ENCODE measurements around the gene SH3TC2.

SH3TC2 gene

DNA sequence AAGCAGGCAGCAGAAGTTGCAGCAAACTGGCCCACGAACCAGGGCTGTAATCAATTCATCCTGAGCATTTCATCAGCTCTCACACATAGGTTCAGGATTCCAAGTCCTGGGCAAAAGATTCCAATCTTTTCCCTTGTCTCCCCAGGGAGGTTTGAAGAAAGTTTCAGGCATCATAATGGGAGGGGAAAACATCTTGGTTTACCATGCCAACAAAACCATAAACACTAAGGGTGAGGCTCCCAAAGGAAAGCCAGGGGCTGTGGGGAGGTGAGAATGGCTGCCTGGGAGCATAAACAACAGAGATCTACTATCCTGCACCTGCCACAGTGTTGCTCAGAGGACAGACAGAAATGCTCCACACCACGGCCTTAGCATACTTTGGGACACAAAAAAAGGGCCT lies 94.6 kb downstream of the SH3TC2 start:
- no peaks in the 10 kb centered on the region for H3K9me3 ChIP-seq (ENCODE audit: control insufficient read depth in 1 of 2, low read length in 2 of 2)
- no peak overlapping the region for H3K4me3 ChIP-seq (ENCODE audit: low read depth in 1 of 2, low read length in 2 of 2)
- H3K9ac ChIP-seq (ENCODE audit: low read depth in 1 of 2, low read length in 2 of 2): no peak overlapping the region
- no peak overlapping the region for H3K27ac ChIP-seq (ENCODE audit: low read depth, low read length)
- no peaks in the 10 kb centered on the region for H3K36me3 ChIP-seq (ENCODE audit: control insufficient read depth in 1 of 2, insufficient read depth in 2 of 2, low read length in 2 of 2)
- no peaks in the 10 kb centered on the region for H3K27me3 ChIP-seq (ENCODE audit: control insufficient read depth in 1 of 2, insufficient read depth in 2 of 2, low read length in 2 of 2)
- no peaks in the 10 kb centered on the region for H3K4me1 ChIP-seq (ENCODE audit: control insufficient read depth in 1 of 2, insufficient read depth in 2 of 2, low read length in 2 of 2)

DNA sequence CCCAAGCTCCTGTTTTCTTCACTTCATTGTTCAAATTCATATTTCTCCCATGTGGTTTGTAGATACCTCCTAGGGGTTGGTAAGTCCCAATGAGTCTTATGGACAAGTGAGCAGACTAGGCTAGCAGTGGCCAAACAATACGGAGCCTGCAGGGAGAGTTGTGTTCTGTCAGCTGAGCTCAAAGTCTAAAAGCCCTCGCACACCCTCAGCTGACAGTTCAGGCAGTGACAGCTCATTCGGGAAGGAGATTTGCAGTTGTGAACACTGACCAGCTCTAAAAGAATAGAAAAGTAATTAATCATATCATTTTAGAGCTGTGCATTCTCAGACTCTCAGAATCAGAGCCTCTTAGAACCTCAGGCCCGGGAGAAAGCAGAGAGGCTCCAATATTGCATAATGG lies 95.1 kb downstream of the SH3TC2 start:
- Histone ChIP-seq H3K9me3 (ENCODE audit: control insufficient read depth in 1 of 2, low read length in 2 of 2) (no peaks in the 10 kb centered on the region), H3K4me3 (ENCODE audit: low read depth in 1 of 2, low read length in 2 of 2) (no peak overlapping the region), H3K36me3 (ENCODE audit: control insufficient read depth in 1 of 2, insufficient read depth in 2 of 2, low read length in 2 of 2) (no peaks in the 10 kb centered on the region), H3K4me1 (ENCODE audit: control insufficient read depth in 1 of 2, insufficient read depth in 2 of 2, low read length in 2 of 2) (no peaks in the 10 kb centered on the region), H3K27ac (ENCODE audit: low read depth, low read length) (no peak overlapping the region), H3K27me3 (ENCODE audit: control insufficient read depth in 1 of 2, insufficient read depth in 2 of 2, low read length in 2 of 2) (no peaks in the 10 kb centered on the region), H3K9ac (ENCODE audit: low read depth in 1 of 2, low read length in 2 of 2) (no peak overlapping the region)

DNA sequence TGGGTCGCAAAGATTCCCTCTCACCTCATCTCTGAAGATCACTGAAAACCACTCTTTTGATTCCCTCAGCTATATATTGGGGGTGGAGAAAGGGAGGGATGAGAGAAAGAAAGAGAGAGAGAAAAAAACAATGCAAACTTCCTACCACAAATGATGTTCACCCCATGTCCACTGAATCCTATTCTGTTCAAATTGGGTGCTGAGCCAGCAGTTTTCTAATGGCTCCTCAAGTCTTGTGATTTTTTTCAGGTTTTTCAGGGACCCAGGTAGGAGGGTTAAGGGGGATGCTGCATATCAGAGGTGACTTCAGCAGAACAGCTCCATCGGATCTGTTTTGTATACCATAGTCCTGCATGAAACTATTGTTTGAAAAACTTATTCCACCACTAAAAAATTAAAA lies 95.9 kb downstream of the SH3TC2 start:
- Histone ChIP-seq H3K27ac (ENCODE audit: low read depth, low read length) (no peak overlapping the region), H3K4me1 (ENCODE audit: control insufficient read depth in 1 of 2, insufficient read depth in 2 of 2, low read length in 2 of 2) (no peaks in the 10 kb centered on the region)

DNA sequence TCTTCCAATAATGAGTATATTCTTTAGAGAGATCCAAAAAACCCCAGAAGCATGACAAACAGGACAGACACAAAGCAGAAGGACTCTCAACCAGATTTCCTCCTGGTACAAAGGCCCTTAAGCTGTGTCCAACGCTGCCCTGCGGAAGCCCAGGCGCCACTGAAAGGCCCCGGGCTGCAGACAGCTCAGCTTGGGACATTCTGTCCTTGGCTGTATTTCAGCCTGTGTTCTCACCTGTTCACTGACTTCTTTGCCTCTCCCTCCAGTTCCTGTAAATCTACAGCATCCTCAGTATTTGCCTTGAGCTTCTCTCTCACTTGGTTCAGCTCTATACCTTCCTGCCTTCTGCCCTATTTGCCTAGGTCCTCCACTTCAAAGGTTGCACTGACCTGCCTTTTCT lies 96.5 kb downstream of the SH3TC2 start:
- Histone ChIP-seq H3K36me3 (ENCODE audit: control insufficient read depth in 1 of 2, insufficient read depth in 2 of 2, low read length in 2 of 2) (no peaks in the 10 kb centered on the region), H3K4me3 (ENCODE audit: low read depth in 1 of 2, low read length in 2 of 2) (no peak overlapping the region), H3K9me3 (ENCODE audit: control insufficient read depth in 1 of 2, low read length in 2 of 2) (no peaks in the 10 kb centered on the region), H3K27me3 (ENCODE audit: control insufficient read depth in 1 of 2, insufficient read depth in 2 of 2, low read length in 2 of 2) (no peaks in the 10 kb centered on the region), H3K27ac (ENCODE audit: low read depth, low read length) (no peak overlapping the region), H3K9ac (ENCODE audit: low read depth in 1 of 2, low read length in 2 of 2) (no peak overlapping the region), H3K4me1 (ENCODE audit: control insufficient read depth in 1 of 2, insufficient read depth in 2 of 2, low read length in 2 of 2) (no peaks in the 10 kb centered on the region)

More for the DNA sequence above, 95.9 kb downstream of the SH3TC2 start:
- H3K27me3 ChIP-seq (ENCODE audit: control insufficient read depth in 1 of 2, insufficient read depth in 2 of 2, low read length in 2 of 2): no peaks in the 10 kb centered on the region
- H3K4me3 ChIP-seq (ENCODE audit: low read depth in 1 of 2, low read length in 2 of 2): no peak overlapping the region
- no peaks in the 10 kb centered on the region for H3K9me3 ChIP-seq (ENCODE audit: control insufficient read depth in 1 of 2, low read length in 2 of 2)
- no peaks in the 10 kb centered on the region for H3K36me3 ChIP-seq (ENCODE audit: control insufficient read depth in 1 of 2, insufficient read depth in 2 of 2, low read length in 2 of 2)
- no peak overlapping the region for H3K9ac ChIP-seq (ENCODE audit: low read depth in 1 of 2, low read length in 2 of 2)

DNA sequence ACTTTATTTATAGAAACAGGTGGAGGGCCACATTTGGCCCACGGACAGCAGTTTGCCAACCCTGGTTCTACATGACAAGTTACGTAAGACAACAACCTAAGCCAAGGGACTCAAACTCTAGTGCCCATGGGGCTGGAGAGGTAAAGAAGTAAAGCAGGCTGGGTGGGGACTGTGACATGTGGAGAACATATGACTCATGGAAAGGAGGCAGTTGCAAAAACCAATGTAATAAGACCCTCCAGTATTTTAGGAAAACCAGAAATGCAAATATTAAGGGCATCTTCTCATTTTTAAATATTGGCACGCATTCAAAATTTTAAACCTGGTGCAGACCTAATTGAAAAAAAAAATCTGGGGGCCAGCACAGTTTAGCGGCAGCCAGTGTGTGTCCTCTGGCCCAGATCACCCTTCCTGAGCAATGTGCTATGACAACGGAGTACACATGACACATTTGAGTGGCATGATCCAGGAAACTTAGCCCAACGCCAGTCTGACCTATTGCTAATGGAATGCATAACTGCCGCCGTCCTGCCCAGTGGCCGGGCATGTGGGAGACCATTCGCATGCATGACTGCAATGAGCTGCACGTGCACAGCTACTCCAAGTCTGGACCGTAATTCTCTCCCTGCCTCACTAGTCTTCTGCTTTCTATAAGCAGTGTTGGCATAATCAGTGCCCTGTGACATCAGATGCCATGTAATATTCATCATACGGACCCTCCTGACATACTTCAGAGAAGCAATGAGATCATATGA lies 97.2 kb downstream of the SH3TC2 start:
- H3K9ac ChIP-seq (ENCODE audit: low read depth in 1 of 2, low read length in 2 of 2): no peak overlapping the region
- H3K36me3 ChIP-seq (ENCODE audit: control insufficient read depth in 1 of 2, insufficient read depth in 2 of 2, low read length in 2 of 2): no peaks in the 10 kb centered on the region
- H3K4me1 ChIP-seq (ENCODE audit: control insufficient read depth in 1 of 2, insufficient read depth in 2 of 2, low read length in 2 of 2): no peaks in the 10 kb centered on the region
- H3K27me3 ChIP-seq (ENCODE audit: control insufficient read depth in 1 of 2, insufficient read depth in 2 of 2, low read length in 2 of 2): no peaks in the 10 kb centered on the region
- H3K9me3 ChIP-seq (ENCODE audit: control insufficient read depth in 1 of 2, low read length in 2 of 2): no peaks in the 10 kb centered on the region
- H3K27ac ChIP-seq (ENCODE audit: low read depth, low read length): no peak overlapping the region
- H3K4me3 ChIP-seq (ENCODE audit: low read depth in 1 of 2, low read length in 2 of 2): no peak overlapping the region

DNA sequence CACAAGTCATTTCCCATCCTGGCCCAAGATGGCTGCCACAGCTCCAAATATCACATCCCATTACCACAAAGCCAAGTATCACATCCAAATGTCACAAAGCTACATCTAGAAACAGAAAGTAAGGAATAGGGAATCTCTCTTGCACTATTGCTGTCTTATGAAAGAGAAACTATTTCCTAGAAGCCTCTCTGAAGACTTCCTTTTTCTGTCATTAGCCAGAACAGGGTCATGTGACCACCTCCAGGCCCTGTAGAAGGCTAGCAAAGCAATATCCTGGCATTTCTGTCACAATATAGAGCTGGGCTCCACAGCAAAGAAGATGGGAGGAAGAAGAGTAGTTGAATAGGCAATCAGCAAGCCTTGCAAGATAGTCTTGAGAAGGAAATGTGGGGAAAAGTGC lies 99.2 kb downstream of the SH3TC2 start:
- H3K9me3 ChIP-seq (ENCODE audit: control insufficient read depth in 1 of 2, low read length in 2 of 2): no peaks in the 10 kb centered on the region
- no peaks in the 10 kb centered on the region for H3K36me3 ChIP-seq (ENCODE audit: control insufficient read depth in 1 of 2, insufficient read depth in 2 of 2, low read length in 2 of 2)
- no peaks in the 10 kb centered on the region for H3K27me3 ChIP-seq (ENCODE audit: control insufficient read depth in 1 of 2, insufficient read depth in 2 of 2, low read length in 2 of 2)
- H3K9ac ChIP-seq (ENCODE audit: low read depth in 1 of 2, low read length in 2 of 2): no peak overlapping the region
- H3K4me1 ChIP-seq (ENCODE audit: control insufficient read depth in 1 of 2, insufficient read depth in 2 of 2, low read length in 2 of 2): no peaks in the 10 kb centered on the region
- H3K27ac ChIP-seq (ENCODE audit: low read depth, low read length): no peak overlapping the region
- H3K4me3 ChIP-seq (ENCODE audit: low read depth in 1 of 2, low read length in 2 of 2): no peak overlapping the region

DNA sequence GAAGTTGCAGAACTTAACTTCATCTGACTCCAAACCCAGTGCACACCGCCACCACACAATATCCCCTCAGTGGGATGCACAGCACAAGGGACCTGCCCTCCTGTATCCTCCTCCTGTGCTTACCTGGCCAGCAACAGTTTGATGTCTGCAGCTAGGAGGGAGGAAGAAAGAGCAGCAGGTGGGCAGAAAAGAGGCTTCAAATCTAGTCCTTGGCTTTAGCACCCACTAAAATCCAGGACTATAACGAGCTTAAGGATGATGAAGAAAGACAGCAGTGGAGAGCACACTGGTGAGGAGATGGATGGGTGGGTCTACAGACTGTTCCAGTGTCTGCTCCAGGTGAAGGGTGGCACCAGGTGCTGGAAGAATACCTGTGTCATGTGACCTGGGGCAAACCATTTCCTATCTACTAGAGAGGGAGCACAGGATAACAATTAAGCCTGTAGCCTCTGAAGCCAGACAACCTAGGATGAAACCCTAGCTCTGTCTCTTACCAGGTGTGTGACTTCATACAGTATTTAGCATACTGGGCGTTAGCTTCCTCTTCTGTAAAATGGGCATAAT lies 100.0 kb downstream of the SH3TC2 start:
- Histone ChIP-seq H3K36me3 (ENCODE audit: control insufficient read depth in 1 of 2, insufficient read depth in 2 of 2, low read length in 2 of 2) (no peaks in the 10 kb centered on the region), H3K4me3 (ENCODE audit: low read depth in 1 of 2, low read length in 2 of 2) (no peak overlapping the region), H3K4me1 (ENCODE audit: control insufficient read depth in 1 of 2, insufficient read depth in 2 of 2, low read length in 2 of 2) (no peaks in the 10 kb centered on the region), H3K9ac (ENCODE audit: low read depth in 1 of 2, low read length in 2 of 2) (no peak overlapping the region), H3K27ac (ENCODE audit: low read depth, low read length) (no peak overlapping the region), H3K27me3 (ENCODE audit: control insufficient read depth in 1 of 2, insufficient read depth in 2 of 2, low read length in 2 of 2) (no peaks in the 10 kb centered on the region), H3K9me3 (ENCODE audit: control insufficient read depth in 1 of 2, low read length in 2 of 2) (no peaks in the 10 kb centered on the region)

DNA sequence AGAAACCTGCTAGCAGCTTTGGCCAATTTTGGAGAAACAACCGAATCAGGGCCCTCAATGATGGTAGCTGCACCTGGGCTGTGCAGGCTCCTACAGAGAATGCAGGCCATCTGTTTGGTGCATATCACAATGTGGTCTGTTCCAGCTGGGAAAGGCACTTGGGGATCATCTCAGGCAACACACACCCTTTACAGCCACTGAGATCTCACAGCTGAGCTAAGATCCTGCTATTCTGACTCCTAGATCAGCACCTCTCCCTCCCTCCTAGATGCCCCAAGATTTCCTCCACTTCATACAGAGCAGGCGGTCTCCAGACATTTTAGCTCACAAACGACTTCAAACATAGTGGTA lies 100.7 kb downstream of the SH3TC2 start:
- no peaks in the 10 kb centered on the region for H3K9me3 ChIP-seq (ENCODE audit: control insufficient read depth in 1 of 2, low read length in 2 of 2)
- no peak overlapping the region for H3K27ac ChIP-seq (ENCODE audit: low read depth, low read length)
- no peaks in the 10 kb centered on the region for H3K36me3 ChIP-seq (ENCODE audit: control insufficient read depth in 1 of 2, insufficient read depth in 2 of 2, low read length in 2 of 2)
- H3K4me3 ChIP-seq (ENCODE audit: low read depth in 1 of 2, low read length in 2 of 2): no peak overlapping the region
- no peak overlapping the region for H3K9ac ChIP-seq (ENCODE audit: low read depth in 1 of 2, low read length in 2 of 2)
- no peaks in the 10 kb centered on the region for H3K4me1 ChIP-seq (ENCODE audit: control insufficient read depth in 1 of 2, insufficient read depth in 2 of 2, low read length in 2 of 2)
- H3K27me3 ChIP-seq (ENCODE audit: control insufficient read depth in 1 of 2, insufficient read depth in 2 of 2, low read length in 2 of 2): no peaks in the 10 kb centered on the region

DNA sequence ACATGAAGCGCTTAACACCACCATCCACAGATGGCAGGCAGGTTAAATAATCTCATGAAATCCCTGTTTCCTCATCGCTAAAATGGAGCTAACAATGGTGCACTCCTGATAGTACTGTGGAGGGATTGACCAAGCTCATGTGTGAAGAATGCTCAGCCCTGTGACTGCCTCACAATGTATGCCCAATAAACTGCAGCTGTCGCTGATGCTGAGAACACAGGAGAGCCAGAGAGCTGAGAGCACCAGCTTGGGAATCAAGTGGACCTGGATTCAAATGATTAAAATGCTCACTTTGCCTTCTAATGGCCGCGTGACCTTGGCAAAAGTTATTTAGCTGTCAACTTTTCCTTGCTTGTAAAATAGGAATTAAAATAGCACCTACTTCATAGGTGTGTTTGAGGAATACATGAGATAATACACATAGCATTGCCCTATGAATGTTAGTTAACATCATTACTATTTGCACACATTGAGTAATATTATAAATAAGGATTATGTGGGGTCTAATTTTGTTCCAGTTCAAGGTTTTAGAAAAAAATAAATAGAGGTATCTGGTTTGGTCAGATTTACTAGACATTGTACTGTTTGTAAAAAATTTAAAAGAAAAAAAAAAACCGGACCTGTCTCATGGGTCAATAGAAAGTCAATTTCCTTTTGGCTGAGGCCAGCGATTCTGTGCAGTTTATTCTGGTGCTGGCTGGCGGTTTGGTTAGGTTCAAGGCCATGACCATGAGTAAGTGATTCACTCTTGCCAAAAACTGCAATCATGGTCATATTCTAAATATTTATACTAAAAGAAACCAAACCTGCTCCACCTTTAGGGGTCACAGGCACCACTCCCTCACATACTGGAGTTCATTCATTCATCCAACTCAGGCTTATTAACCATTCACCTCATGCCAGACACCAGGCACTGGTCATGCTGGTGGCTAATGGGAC lies 101.3 kb downstream of the SH3TC2 start:
- no peaks in the 10 kb centered on the region for H3K36me3 ChIP-seq (ENCODE audit: control insufficient read depth in 1 of 2, insufficient read depth in 2 of 2, low read length in 2 of 2)
- no peaks in the 10 kb centered on the region for H3K4me1 ChIP-seq (ENCODE audit: control insufficient read depth in 1 of 2, insufficient read depth in 2 of 2, low read length in 2 of 2)
- no peak overlapping the region for H3K4me3 ChIP-seq (ENCODE audit: low read depth in 1 of 2, low read length in 2 of 2)
- H3K9ac ChIP-seq (ENCODE audit: low read depth in 1 of 2, low read length in 2 of 2): no peak overlapping the region
- H3K27me3 ChIP-seq (ENCODE audit: control insufficient read depth in 1 of 2, insufficient read depth in 2 of 2, low read length in 2 of 2): no peaks in the 10 kb centered on the region
- no peaks in the 10 kb centered on the region for H3K9me3 ChIP-seq (ENCODE audit: control insufficient read depth in 1 of 2, low read length in 2 of 2)
- no peak overlapping the region for H3K27ac ChIP-seq (ENCODE audit: low read depth, low read length)

DNA sequence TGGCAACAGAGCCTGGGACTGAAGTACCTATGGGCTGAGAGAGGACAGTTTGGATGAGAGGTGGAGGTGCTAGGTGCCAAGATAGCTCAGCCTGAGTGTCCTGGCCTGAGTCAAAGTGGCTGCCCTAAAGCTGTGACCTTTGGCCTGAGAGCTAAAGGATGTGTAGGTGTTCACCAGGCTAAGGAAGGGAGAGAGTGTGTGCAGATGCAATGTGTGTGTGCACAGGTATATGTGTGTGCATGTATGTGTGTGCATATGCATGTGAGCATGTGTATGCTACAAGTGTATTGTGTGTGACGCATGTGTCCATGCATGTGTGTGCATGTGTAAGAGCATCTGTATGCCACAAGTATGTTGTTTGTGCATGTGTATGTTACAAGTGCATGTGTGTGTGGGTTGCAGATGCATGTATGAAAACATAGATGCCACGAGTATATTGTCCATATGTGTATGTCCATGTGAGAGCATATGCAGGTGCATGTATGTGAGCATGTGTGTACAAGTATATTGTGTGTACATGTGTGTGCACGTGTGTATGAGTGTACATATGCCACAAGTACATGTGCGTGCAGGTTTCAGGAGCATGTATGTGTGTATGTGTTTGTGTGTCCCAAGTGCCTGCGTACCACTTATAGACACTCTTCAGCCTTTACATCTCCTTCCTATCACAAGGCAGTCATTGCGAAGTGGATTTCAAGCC lies 102.6 kb downstream of the SH3TC2 start:
- H3K9me3 ChIP-seq (ENCODE audit: control insufficient read depth in 1 of 2, low read length in 2 of 2): no peaks in the 10 kb centered on the region
- H3K4me3 ChIP-seq (ENCODE audit: low read depth in 1 of 2, low read length in 2 of 2): no peak overlapping the region
- no peaks in the 10 kb centered on the region for H3K27me3 ChIP-seq (ENCODE audit: control insufficient read depth in 1 of 2, insufficient read depth in 2 of 2, low read length in 2 of 2)
- H3K27ac ChIP-seq (ENCODE audit: low read depth, low read length): no peak overlapping the region
- no peak overlapping the region for H3K9ac ChIP-seq (ENCODE audit: low read depth in 1 of 2, low read length in 2 of 2)
- no peaks in the 10 kb centered on the region for H3K36me3 ChIP-seq (ENCODE audit: control insufficient read depth in 1 of 2, insufficient read depth in 2 of 2, low read length in 2 of 2)
- H3K4me1 ChIP-seq (ENCODE audit: control insufficient read depth in 1 of 2, insufficient read depth in 2 of 2, low read length in 2 of 2): no peaks in the 10 kb centered on the region
